WERI-Rb-1 (cell line): ENCODE results near the gene TMEM95.

Source experiments
- DNase-seq: peaks from one replicate; pipeline ENCODE4 v3.0.0-alpha.2; 2020
- H3K27ac ChIP-seq: fragments of 250-450 bp; sonication (Bioruptor Pico); 2 replicates; pipeline ENCODE4 v1.5.1; 2020; ENCODE audit warnings: mild to moderate bottlenecking, moderate library complexity
- H3K27me3 ChIP-seq: fragments of 250-450 bp; sonication (Bioruptor Pico); 2 replicates; pipeline ENCODE4 v1.5.1; 2021; ENCODE audit warnings: mild to moderate bottlenecking, low read depth, moderate library complexity; ENCODE audit not compliant: insufficient read depth, severe bottlenecking
- H3K36me3 ChIP-seq: fragments of 250-450 bp; sonication (Bioruptor Pico); 2 replicates; pipeline ENCODE4 v1.5.1; 2020; ENCODE audit warnings: mild to moderate bottlenecking, moderate library complexity
- H3K4me3 ChIP-seq: 2 replicates; pipeline ENCODE4 v1.5.1; 2011; ENCODE audit warnings: low read depth, mild to moderate bottlenecking, control low read depth, low read length
- H3K9me3 ChIP-seq: fragments of 250-450 bp; sonication (Bioruptor Pico); 2 replicates; pipeline ENCODE4 v1.5.1; 2021; ENCODE audit warnings: mild to moderate bottlenecking, moderate library complexity; ENCODE audit not compliant: severe bottlenecking
- CTCF ChIP-seq: IDR thresholded peaks from 2 replicates; pipeline ENCODE4 v1.5.1; 2011; ENCODE audit warnings: low read depth, mild to moderate bottlenecking, control low read depth, inconsistent platforms, low read length

Gene TMEM95

GRCh38 chr17:7403043-7403726, 48.2 kb downstream of the TMEM95 start:
- TF ChIP-seq CTCF: no peak

GRCh38 chr17:7403727-7403976, 48.7 kb downstream of the TMEM95 start:
- H3K27ac ChIP-seq: peak overlapping the region; percentile 85

More at GRCh38 chr17:7403043-7403726, 48.2 kb downstream of the TMEM95 start:
- H3K36me3 ChIP-seq: 0 out of 2 replicates have a peak, but pooled peaks cover 2% of the 10 kb centered on the region
- H3K27ac ChIP-seq: peak overlapping the region; percentile 85
- DNase-seq: peak; percentile 73
- H3K27me3 ChIP-seq: no peaks in the 10 kb centered on the region
- no peaks in the 10 kb centered on the region for H3K9me3 ChIP-seq
- H3K4me3 ChIP-seq: peak overlapping the region; percentile 76

GRCh38 chr17:7403977-7404736, 49.2 kb downstream of the TMEM95 start, which contains the start of gene TMEM256:
Gene TMEM256 (minus strand): TSS chr17:7404097. CDS start chr17:7404084, 13 bp downstream.
- peaks cover 9% of the 10 kb centered on the region; the same call in 1 of the 2 replicates for H3K36me3 ChIP-seq
- peak within 1 kb of the TSS; percentile 85 for H3K27ac ChIP-seq
- peak; percentile 98 for DNase-seq
- H3K27me3 ChIP-seq: no peaks in the 10 kb centered on the region
- TF ChIP-seq CTCF: no peak
- H3K9me3 ChIP-seq: no peaks in the 10 kb centered on the region
- peak within 1 kb of the TSS; percentile 89 for H3K4me3 ChIP-seq

More at GRCh38 chr17:7403727-7403976, 48.7 kb downstream of the TMEM95 start:
- Histone ChIP-seq H3K4me3 (peak overlapping the region; percentile 76), H3K27me3 (no peaks in the 10 kb centered on the region), H3K9me3 (no peaks in the 10 kb centered on the region), H3K36me3 (peaks cover 4% of the 10 kb centered on the region; the same call in 1 of the 2 replicates)
- no peak for TF ChIP-seq CTCF
- no peak for DNase-seq

GRCh38 chr17:7404737-7405349, 49.9 kb downstream of the TMEM95 start:
- Histone ChIP-seq H3K36me3 (peaks cover 16% of the 10 kb centered on the region), H3K9me3 (no peaks in the 10 kb centered on the region), H3K4me3 (peak overlapping the region; percentile 89), H3K27ac (peak overlapping the region; percentile 85), H3K27me3 (no peaks in the 10 kb centered on the region)
- DNase-seq: peak; percentile 64
- TF ChIP-seq CTCF: no peak

- DNase-seq: peak; percentile 26
- Histone ChIP-seq H3K27ac (peak overlapping the region; percentile 85), H3K4me3 (peak overlapping the region; percentile 89), H3K36me3 (peaks cover 16% of the 10 kb centered on the region), H3K9me3 (no peaks in the 10 kb centered on the region), H3K27me3 (no peaks in the 10 kb centered on the region)
- no peak for TF ChIP-seq CTCF
Observed at GRCh38 chr17:7405350-7406234, 50.6 kb downstream of the TMEM95 start.
